Neural progenitor cell (in vitro differentiated cells): ENCODE results near the gene MICALL2. TPM values are rescaled to one million over a fixed set of nuclear protein-coding genes. Genes with fewer than 3 reads are reported as not detected.

ENCODE experiments used
- DNase-seq: peaks from one replicate; pipeline ENCODE4 v3.0.0-alpha.2; 2016; ENCODE audit warnings: low spot score
- H2AFZ ChIP-seq: fragments of 200-600 bp; sonication (generic); replicated peaks from 2 replicates; pipeline ENCODE4 v1.6.1; 2016; ENCODE audit warnings: antibody characterized with exemption
- H3F3A ChIP-seq: fragments of 200-600 bp; sonication (generic); 2 replicates; pipeline ENCODE4 v1.6.1; 2016; ENCODE audit warnings: antibody characterized with exemption, low read depth
- H3K27ac ChIP-seq: fragments of 200-600 bp; sonication (generic); 2 replicates; pipeline ENCODE4 v1.5.1; 2016; ENCODE audit warnings: mild to moderate bottlenecking
- H3K27me3 ChIP-seq: fragments of 200-600 bp; sonication (generic); 2 replicates; pipeline ENCODE4 v1.6.1; 2016; ENCODE audit warnings: mild to moderate bottlenecking, moderate library complexity
- H3K36me3 ChIP-seq: fragments of 200-600 bp; sonication (generic); 2 replicates; pipeline ENCODE4 v1.5.1; 2016
- H3K4me1 ChIP-seq: fragments of 200-600 bp; sonication (generic); 2 replicates; pipeline ENCODE4 v1.6.1; 2016; ENCODE audit warnings: mixed run types
- H3K4me2 ChIP-seq: fragments of 200-600 bp; sonication (generic); 2 replicates; pipeline ENCODE4 v1.6.1; 2016
- H3K4me3 ChIP-seq: fragments of 200-600 bp; sonication (generic); 2 replicates; pipeline ENCODE4 v1.5.1; 2016
- H3K79me2 ChIP-seq: fragments of 200-600 bp; sonication (generic); 2 replicates; pipeline ENCODE4 v1.6.1; 2016; ENCODE audit warnings: low read depth
- H3K9ac ChIP-seq: fragments of 200-600 bp; sonication (generic); 2 replicates; pipeline ENCODE4 v1.6.1; 2016
- H3K9me3 ChIP-seq: fragments of 200-600 bp; sonication (generic); 2 replicates; pipeline ENCODE4 v1.5.1; 2016; ENCODE audit warnings: low read depth
- H4K20me1 ChIP-seq: fragments of 200-600 bp; sonication (generic); 2 replicates; pipeline ENCODE4 v1.6.1; 2016; ENCODE audit warnings: low read depth
- H3K27ac Mint-ChIP-seq: 3 replicates; pipeline ENCODE4 v1.8.0; 2021; ENCODE audit warnings: mixed read lengths
- H3K27me3 Mint-ChIP-seq: 2 replicates; pipeline ENCODE4 v1.8.0; 2022; ENCODE audit warnings: low read depth, mild to moderate bottlenecking, inconsistent platforms, moderate library complexity, mixed read lengths; ENCODE audit not compliant: insufficient read depth
- H3K36me3 Mint-ChIP-seq: 3 replicates; pipeline ENCODE4 v1.8.0; 2021; ENCODE audit warnings: mixed read lengths
- H3K4me1 Mint-ChIP-seq: 3 replicates; pipeline ENCODE4 v1.8.0; 2021; ENCODE audit warnings: mixed read lengths
- H3K4me3 Mint-ChIP-seq: 3 replicates; pipeline ENCODE4 v1.8.0; 2021; ENCODE audit warnings: mild to moderate bottlenecking, moderate library complexity, mixed read lengths
- H3K9me3 Mint-ChIP-seq: 3 replicates; pipeline ENCODE4 v1.8.0; 2020; ENCODE audit warnings: mixed read lengths
- EZH2 ChIP-seq: fragments of 200-600 bp; sonication (generic); IDR thresholded peaks from 2 replicates; pipeline ENCODE4 v1.6.1; 2017; ENCODE audit warnings: antibody characterized with exemption, mild to moderate bottlenecking, moderate library complexity
- EZH2phosphoT487 ChIP-seq: fragments of 200-600 bp; sonication (generic); IDR thresholded peaks from 2 replicates; pipeline ENCODE4 v1.6.1; 2017; ENCODE audit warnings: antibody characterized with exemption
- total RNA-seq: library from RNA; depleted of rRNA; stranded (reverse); fragments of >200 nt; gene quantifications from 2 replicates; pipeline ENCODE4 v1.2.3, GENCODE V29; 2015; ENCODE audit warnings: low replicate concordance
- TF ChIP-seq, protein P1 (sequence below): fragments of 200-600 bp; sonication (generic); IDR thresholded peaks from 2 replicates; pipeline ENCODE4 v1.5.1; 2017; ENCODE audit warnings: antibody characterized with exemption, mild to moderate bottlenecking

The MICALL2 gene
- total RNA-seq, 1 donor from 2014 or later: 6.0 TPM

DNA sequence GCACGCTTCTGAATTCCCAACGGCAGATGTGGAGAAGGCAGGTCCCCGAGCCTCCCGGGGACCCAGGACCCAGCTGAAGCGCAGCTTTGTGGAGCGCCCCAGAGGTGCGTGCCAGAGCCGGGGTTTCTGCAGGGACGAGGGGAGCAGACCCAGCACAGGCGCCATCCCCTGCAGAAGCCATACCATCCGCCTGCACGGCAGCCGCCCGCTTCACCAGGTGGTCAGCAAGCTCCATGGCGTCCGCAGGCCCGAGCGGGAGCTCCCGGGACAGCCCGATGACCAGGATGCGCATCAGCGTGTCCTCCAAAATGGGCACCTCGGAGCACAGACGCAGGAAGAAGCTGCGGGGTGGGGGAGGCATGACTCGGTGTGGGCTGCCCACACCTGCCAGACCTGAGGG, 34.3 kb upstream of the MICALL2 start:
- no peaks in the 10 kb centered on the region for H3K4me1 Mint-ChIP-seq
- H3K4me3 ChIP-seq: no peak overlapping the region
- H3K27me3 ChIP-seq: no peaks in the 10 kb centered on the region
- no peak overlapping the region for H3K4me2 ChIP-seq
- H3K9ac ChIP-seq: no peak overlapping the region
- H3K36me3 Mint-ChIP-seq: peaks cover 8% of the 10 kb centered on the region
- no peak for DNase-seq
- no peaks in the 10 kb centered on the region for H3K36me3 ChIP-seq
- no peaks in the 10 kb centered on the region for H3K9me3 ChIP-seq
- H3K27me3 Mint-ChIP-seq: peaks cover 2% of the 10 kb centered on the region
- H4K20me1 ChIP-seq: no peaks in the 10 kb centered on the region
- no peak overlapping the region for H2AFZ ChIP-seq
- no peak overlapping the region for H3K27ac Mint-ChIP-seq
- no peaks in the 10 kb centered on the region for H3F3A ChIP-seq
- TF ChIP-seq EZH2 (no peak), EZH2phosphoT487 (no peak)
- TF ChIP-seq, protein P1, sequence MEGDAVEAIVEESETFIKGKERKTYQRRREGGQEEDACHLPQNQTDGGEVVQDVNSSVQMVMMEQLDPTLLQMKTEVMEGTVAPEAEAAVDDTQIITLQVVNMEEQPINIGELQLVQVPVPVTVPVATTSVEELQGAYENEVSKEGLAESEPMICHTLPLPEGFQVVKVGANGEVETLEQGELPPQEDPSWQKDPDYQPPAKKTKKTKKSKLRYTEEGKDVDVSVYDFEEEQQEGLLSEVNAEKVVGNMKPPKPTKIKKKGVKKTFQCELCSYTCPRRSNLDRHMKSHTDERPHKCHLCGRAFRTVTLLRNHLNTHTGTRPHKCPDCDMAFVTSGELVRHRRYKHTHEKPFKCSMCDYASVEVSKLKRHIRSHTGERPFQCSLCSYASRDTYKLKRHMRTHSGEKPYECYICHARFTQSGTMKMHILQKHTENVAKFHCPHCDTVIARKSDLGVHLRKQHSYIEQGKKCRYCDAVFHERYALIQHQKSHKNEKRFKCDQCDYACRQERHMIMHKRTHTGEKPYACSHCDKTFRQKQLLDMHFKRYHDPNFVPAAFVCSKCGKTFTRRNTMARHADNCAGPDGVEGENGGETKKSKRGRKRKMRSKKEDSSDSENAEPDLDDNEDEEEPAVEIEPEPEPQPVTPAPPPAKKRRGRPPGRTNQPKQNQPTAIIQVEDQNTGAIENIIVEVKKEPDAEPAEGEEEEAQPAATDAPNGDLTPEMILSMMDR: no peak
- no peaks in the 10 kb centered on the region for H3K9me3 Mint-ChIP-seq
- no peak overlapping the region for H3K4me3 Mint-ChIP-seq
- no peak overlapping the region for H3K27ac ChIP-seq
- no peaks in the 10 kb centered on the region for H3K79me2 ChIP-seq
- H3K4me1 ChIP-seq: no peaks in the 10 kb centered on the region

- Histone ChIP-seq H3K9me3 (no peaks in the 10 kb centered on the region), H3K4me2 (no peak overlapping the region), H3F3A (no peaks in the 10 kb centered on the region), H3K4me1 (no peaks in the 10 kb centered on the region), H3K79me2 (no peaks in the 10 kb centered on the region), H3K36me3 (no peaks in the 10 kb centered on the region), H3K9ac (no peak overlapping the region), H4K20me1 (no peaks in the 10 kb centered on the region), H3K4me3 (no peak overlapping the region), H3K27ac (no peak overlapping the region), H2AFZ (no peak overlapping the region), H3K27me3 (no peaks in the 10 kb centered on the region)
- no peak overlapping the region for H3K27ac Mint-ChIP-seq
- no peak overlapping the region for H3K4me3 Mint-ChIP-seq
- H3K36me3 Mint-ChIP-seq: peaks cover 10% of the 10 kb centered on the region
- no peaks in the 10 kb centered on the region for H3K4me1 Mint-ChIP-seq
- no peak for DNase-seq
- H3K9me3 Mint-ChIP-seq: no peaks in the 10 kb centered on the region
- TF ChIP-seq EZH2 (no peak), EZH2phosphoT487 (no peak)
- TF ChIP-seq, protein P1: no peak
- H3K27me3 Mint-ChIP-seq: peaks cover 6% of the 10 kb centered on the region
Observed at GRCh38 chr7:1493129-1493528, 33.9 kb upstream of the MICALL2 start.

DNA sequence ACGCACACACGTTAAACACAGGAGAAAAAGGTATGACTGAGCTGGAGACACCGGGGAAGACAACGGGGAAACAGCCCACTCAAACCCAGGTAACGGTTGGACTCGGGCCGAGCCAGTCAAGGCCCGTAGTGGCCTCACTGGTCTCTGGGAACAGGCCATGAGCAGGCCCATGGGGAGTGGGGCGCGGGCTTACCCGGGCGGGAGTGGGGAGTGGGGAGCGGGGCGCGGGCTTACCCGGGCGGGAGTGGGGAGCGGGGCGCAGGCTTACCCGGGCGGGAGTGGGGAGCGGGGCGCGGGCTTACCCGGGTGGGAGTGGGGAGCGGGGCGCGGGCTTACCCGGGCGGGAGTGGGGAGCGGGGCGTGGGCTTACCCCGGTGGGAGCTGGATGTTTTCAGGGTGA, 33.4 kb upstream of the MICALL2 start:
- no peaks in the 10 kb centered on the region for H3K79me2 ChIP-seq
- H3K4me1 Mint-ChIP-seq: no peaks in the 10 kb centered on the region
- TF ChIP-seq, protein P1: no peak
- no peak for TF ChIP-seq EZH2phosphoT487
- no peak for TF ChIP-seq EZH2
- H3K36me3 ChIP-seq: no peaks in the 10 kb centered on the region
- H3F3A ChIP-seq: no peaks in the 10 kb centered on the region
- no peak overlapping the region for H3K27ac ChIP-seq
- no peaks in the 10 kb centered on the region for H3K4me1 ChIP-seq
- H3K36me3 Mint-ChIP-seq: peaks cover 10% of the 10 kb centered on the region
- H3K9ac ChIP-seq: no peak overlapping the region
- no peak overlapping the region for H3K4me2 ChIP-seq
- no peaks in the 10 kb centered on the region for H3K9me3 ChIP-seq
- H3K4me3 ChIP-seq: no peak overlapping the region
- H2AFZ ChIP-seq: no peak overlapping the region
- no peaks in the 10 kb centered on the region for H3K27me3 ChIP-seq
- peaks cover 6% of the 10 kb centered on the region for H3K27me3 Mint-ChIP-seq
- H3K9me3 Mint-ChIP-seq: no peaks in the 10 kb centered on the region
- H4K20me1 ChIP-seq: no peaks in the 10 kb centered on the region
- DNase-seq: no peak
- no peak overlapping the region for H3K27ac Mint-ChIP-seq
- no peak overlapping the region for H3K4me3 Mint-ChIP-seq

GRCh38 chr7:1492221-1492620, 33.0 kb upstream of the MICALL2 start:
- Histone ChIP-seq H3K27me3 (no peaks in the 10 kb centered on the region), H3K36me3 (no peaks in the 10 kb centered on the region), H3K27ac (no peak overlapping the region), H3K4me2 (no peak overlapping the region), H3K9ac (no peak overlapping the region), H2AFZ (no peak overlapping the region), H4K20me1 (no peaks in the 10 kb centered on the region), H3K79me2 (no peaks in the 10 kb centered on the region), H3F3A (no peaks in the 10 kb centered on the region), H3K4me1 (no peaks in the 10 kb centered on the region), H3K9me3 (no peaks in the 10 kb centered on the region), H3K4me3 (no peak overlapping the region)
- Mint-ChIP-seq H3K4me1 (no peaks in the 10 kb centered on the region), H3K27ac (no peak overlapping the region), H3K27me3 (peaks cover 6% of the 10 kb centered on the region), H3K36me3 (peaks cover 10% of the 10 kb centered on the region), H3K9me3 (no peaks in the 10 kb centered on the region), H3K4me3 (no peak overlapping the region)
- DNase-seq: no peak
- TF ChIP-seq EZH2: no peak
- TF ChIP-seq EZH2phosphoT487: no peak
- TF ChIP-seq, protein P1: no peak
